C1 segment of cervical spinal cord (tissue), 14 donors: ENCODE data around the gene LIG3.
"Not testable (repeated sequence)": the region's sequence is repeated elsewhere in the genome, so short reads cannot be mapped to it uniquely, and the experiment has no call there.

Experiments used
- DNase-seq, 14 donors: peaks; one replicate each; lab custom pipeline; 2025; lab: John Stamatoyannopoulos, UW

LIG3 gene

DNA sequence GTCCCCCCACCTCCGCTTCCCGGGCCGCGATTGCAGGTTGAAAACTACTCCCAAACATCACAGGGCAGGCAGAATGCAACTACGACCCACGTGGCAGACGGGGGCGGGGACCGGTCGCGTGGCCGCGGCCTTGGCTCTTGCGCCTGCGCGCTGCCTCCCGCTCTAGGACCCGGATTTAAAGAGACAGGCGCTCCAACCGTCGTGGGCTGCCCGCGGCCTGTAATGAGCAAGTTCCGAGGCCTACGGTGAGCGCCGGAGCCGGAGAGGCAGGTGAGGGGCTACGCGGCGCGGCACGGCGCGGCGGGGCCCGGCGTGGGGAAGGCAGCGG is at the start of gene LIG3:
Gene LIG3 (plus strand): TSS at position 160 of the 328 bp plus-strand sequence. CDS start 2,494 bp downstream, outside the sequence.
- peak; percentile 61 to 96 (median 90) for DNase-seq

DNA sequence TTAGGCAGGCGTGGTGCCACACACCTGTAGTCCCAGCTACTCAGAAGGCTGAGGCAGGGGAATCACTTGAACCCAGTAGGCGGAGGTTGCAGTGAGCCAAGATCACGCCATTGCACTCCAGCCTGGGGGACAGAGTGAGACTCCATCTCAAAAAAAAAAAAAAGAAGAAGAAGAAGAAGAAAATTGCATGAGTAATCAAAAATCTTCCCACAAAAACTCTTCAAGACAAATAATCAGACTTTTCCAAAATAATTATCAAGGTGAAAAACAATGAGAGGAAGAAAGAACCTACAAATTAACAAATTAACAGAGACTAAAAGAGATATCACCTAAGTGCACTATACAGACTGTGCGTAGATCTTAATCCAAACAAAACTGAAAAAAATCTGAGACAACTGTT is 29.5 kb upstream of the LIG3 start:
- DNase-seq = not testable (repeated sequence)

DNA sequence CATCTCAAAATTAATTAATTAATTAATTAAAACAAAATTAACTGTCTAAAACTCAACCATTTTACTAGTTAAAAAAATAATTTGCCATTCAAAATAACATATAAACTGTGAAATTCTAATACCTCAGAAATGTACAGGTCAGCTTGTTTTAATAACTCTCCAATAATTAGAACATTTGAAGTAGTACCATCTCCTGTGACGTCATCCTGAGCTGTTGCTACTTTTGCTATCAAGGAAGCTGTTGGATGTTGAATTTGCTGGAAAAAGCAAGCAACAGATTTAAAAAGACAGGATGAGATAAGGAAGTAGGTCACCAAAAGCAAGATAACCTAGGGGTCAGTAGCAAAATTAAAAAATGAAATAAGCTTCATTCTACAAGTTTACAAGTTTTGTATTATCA is 21.9 kb upstream of the LIG3 start:
- no peak for DNase-seq

DNA sequence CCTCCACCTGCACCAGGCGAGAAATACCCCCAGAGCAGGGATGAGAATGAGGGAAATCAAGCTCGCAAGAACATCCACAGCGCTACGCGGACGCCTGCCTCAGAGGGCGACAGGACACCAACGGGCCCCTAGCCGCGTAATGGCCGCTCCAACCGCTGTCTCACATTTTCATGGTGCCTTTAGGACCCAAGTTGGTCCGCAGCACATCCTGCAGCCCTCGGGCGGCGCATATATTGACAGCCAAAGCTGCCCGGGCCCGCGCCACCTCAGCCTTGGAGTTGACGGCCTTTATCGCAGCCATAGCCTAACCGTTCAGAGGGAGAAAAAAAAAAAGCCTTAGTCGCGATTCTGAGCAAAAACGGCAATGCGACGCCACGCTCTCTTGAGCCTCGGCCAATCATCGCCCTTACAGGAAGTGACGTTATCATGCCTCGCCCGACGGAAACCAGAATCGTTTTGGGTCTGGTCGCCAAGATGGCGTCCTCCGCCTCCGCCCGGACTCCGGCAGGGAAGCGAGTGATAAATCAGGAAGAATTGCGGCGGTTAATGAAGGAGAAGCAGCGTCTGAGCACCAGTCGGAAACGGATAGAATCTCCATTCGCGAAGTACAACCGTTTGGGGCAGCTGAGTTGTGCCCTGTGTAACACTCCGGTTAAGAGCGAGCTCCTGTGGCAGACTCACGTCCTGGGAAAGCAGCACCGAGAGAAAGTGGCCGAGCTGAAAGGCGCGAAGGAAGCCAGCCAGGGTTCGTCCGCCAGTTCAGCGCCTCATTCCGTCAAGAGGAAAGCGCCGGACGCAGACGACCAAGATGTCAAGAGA is 19.0 kb upstream of the LIG3 start, which contains the start of the genes CCT6B and ZNF830:
Gene CCT6B (minus strand): TSS at position 368 of the 819 bp plus-strand sequence. CDS start 67 bp downstream, at position 301.
Gene ZNF830 (plus strand): TSS at position 448 of the 819 bp plus-strand sequence. CDS start 27 bp downstream, at position 475.
- DNase-seq = peak; percentile 44 to 93 (median 86)

DNA sequence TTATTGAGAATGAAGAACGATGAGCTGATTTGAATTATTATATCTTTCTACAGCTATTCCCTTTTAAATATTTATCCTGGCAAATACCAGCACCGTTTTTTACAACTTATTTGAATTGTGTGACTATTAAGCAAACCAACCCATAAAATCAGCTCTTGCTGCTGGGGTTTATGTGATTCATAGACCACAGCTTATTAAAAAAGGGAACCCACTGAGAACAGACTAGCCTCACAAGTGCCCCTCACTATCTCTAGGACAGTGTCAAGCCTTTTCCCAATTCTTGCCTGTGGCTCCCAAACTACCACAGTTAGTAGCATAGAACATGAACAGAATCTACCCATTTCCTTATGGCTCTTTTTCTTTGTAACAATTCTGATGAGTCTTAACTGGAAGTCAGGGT is 6.1 kb upstream of the LIG3 start:
- DNase-seq = no peak

DNA sequence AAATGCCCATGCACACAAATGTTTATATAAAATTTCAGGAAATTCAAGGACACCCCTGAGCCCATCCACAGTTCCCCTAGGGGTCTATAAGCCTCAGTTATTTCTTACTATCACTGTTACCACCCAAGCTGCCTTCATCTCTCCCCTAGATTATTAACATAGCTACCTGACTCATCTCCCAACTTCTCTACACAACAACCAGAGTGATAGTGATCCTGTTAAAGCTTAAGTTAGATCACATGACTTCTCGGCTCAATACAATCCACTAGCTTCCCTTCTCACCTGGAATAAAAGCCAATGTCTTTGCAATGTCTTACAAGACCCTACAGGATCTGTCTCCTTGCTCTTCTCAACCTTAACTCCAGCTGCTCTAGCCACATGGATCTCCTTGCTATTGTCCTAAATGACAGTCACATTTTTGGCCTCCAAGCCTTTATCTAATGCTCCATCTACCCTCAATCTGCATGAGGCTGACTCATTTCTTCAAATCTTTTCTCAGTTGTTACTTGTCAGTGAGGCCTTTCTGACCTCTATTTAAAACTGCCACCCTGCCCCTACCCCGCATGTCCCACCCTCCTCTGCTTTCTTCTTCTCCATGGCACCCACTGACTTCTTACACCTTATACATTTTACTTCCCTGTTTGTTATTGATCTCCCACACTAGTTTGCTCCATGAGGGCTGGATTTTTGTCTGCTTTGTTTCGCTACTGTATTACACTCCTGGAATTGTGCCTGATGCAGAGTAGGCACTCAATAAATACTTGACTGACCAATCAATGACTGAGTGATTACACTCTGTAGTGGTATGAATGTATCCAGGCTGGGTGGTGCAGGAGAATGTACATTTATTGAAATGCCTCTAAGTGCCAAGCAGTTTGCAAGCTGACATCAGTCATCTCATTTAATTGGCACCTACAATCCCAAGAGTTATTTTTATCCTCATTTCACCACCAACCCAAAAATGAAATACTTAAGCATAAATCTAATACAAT is 5.2 kb upstream of the LIG3 start:
- DNase-seq = no peak

DNA sequence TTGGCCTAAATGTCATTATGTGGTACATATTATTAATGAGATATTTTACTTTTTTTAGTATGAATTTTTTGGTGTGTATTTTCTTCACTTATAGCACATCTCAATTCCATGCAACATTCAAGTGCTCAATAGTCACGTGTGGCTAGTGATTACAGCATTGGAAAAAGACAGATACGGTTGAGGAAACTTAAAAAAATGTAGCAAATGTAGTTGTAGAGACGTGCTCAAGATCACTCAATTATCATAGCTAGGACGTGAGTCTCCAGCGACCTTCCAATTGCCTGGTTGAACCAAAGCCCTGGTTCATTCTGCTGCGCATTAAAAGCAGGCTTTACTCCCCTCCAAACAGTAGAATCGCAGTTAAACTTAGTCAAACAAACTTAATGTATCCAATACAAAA is 1.2 kb upstream of the LIG3 start:
- DNase-seq = no peak

DNA sequence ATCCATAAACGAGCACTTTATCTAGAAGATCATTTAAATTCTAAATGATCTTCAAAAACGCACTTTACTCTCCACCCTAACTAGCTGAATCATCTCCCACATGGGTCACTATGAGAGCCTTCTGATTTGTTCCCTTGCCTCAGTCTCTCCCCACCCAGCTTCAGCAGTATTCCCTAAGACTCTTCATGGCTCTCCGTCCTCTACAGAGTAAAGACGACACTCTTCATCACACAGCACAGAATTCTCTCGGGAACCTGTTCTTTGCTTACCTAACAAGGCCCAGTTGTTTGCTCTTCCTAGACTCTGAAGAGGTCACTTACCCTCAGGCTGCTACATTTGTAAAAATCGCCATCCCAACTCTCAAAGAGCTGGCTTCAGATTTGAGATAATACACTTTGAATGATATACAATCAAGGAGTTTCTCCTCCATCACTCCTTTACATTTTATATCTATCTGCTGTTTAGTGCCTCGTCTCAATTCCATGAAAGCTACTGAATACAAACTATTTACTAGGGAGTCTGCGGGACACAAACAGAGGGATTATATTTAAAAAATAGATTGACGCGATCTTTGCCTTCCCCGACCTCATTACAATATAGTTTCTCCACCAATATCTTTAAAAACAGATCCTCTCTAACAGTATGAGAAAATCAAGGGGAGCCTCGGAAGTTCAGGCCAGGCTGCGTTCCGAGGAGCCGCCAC is 511 bp upstream of the LIG3 start:
- no peak for DNase-seq

DNA sequence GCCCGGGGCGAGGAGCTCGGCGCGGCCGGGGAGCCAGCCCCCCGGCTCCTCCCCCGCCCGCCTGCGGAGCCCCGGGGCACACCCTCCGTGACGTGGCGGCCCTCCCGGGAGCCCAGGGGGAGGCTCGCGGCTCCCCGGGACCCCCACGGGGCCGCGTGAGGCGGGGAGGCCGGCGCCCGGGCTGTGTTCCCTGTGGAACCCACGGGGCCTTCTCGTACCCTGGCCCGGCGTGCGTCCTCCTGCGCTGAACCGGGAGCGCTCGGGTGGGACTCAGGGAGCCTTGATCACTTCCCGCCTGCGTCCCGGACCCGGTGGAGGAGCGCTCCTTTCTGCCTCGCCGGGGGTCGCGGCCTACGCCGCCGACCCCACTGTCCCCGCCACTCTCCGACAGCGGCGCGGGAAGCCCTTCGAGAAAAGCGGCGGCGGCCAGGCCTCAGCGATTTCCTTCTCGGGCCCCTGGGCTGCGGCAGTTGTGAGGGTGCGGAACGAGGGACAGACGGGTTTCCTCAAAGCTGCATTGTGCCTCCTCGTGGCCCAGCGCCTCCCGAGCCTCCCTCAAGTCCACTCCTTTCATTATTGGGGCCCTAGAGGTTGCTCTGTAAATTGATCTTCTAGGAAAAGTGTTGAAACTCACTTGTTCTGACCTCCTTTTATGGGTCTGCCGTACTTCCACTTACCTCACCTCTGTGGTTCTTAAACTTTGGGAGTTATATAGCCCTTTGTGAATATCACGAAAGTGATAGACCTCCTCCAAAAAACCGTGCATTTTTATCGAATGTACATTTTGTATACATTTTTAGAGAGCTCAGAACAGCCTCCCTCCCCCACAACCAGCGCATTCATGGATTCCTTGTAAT is 597 bp downstream of the LIG3 start:
- peak in 11 of 14 donors; percentile 56 to 96 (median 68) for DNase-seq

DNA sequence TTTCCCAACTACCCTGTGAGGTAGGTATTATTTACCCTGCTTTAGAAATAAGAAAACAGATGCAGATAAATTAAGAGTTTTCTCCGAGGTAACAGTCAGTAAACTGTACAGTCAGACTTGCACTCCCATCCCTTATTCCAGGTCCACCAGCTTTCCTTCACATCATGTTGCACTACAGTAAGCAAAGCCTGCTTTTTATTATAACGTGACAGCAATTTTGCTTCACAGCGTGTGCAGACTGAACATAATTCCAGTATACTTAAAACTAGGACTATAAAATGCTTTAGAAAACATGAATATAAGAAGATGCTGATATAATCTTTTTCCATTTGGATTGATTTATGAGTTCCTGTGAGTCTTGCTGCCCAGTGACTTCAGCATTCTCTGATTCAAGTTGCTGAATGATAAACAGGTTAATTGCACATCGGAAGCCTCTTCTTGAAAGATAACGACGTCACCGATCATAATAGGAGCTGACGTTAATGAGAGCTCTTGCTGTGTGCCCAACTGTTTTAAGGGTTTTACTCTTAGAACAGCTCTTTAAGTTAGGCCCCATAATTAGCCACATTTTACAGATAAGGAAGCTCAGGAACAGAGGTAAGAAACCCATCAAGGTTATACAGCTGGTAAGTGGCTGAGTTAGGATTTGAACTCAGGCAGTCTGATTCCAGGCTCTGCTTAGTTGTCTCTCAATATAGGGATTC is 1.4 kb downstream of the LIG3 start:
- no peak for DNase-seq

DNA sequence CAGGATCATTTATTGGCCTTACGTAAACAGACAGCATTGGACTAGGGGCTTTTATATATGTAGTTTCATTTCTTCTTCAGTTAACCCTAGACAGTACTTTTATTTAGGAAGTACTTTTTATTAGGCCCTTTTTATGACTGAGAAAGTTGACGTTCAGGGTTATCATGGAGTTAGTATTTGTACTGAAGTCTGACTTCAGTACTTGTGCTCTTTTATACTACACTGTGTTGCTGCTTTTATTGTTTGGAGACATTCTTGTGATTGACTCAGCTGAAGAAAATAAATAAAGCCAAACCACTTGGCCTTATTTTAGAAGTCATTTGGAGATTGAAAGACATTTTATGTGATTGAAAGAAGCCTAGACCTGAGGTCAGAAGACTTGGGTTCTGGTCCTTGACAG is 6.9 kb downstream of the LIG3 start:
- no peak for DNase-seq

DNA sequence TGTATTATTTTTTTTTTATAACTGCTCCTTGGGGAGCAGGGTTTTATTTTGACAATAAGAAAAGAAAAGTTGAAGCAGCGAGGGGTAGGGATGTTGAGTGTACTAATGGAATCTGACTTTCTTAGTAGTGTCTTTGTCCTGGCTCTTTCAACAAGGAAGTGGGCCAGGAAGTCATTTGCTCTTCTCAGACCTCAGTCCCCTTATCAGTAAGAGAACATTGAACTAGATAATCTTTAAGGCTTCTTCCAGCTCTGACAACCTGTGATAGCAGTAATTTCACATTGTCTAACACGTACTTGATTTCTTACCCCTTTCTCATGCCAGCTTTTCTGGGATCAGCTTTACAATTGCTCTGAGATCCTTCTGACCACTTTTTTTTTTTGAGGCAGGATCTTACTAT is 8.3 kb downstream of the LIG3 start:
- no peak for DNase-seq

DNA sequence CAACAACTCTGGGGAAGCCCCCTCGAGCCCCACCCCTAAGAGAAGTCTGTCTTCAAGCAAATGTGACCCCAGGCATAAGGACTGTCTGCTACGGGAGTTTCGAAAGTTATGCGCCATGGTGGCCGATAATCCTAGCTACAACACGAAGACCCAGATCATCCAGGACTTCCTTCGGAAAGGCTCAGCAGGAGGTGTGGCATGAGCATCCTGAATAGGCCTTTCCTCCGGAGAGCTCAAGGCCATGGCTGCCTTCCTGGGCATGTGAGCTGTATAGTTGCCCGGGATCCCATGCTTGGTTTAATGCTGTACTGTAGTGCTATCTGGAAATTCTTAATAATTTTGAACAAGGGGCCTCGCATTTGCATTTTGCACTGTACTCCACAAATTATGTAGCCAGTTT is 9.2 kb downstream of the LIG3 start:
- DNase-seq = no peak

DNA sequence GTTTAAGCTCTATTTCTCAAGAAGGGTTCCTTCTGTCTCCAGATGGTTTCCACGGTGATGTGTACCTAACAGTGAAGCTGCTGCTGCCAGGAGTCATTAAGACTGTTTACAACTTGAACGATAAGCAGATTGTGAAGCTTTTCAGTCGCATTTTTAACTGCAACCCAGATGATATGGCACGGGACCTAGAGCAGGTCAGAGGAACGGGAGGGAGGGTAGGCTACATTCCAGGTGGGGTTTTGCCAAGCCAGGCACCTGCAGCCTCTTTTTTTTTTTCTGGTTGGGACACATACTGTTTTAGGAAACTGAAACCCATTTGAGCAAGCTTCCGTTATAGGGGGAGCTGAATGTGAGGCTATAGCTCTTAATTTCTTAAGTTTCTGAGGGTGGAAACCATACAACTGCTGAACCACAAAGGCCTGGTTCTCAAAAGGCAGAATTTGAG is 10.6 kb downstream of the LIG3 start:
- DNase-seq = no peak

DNA sequence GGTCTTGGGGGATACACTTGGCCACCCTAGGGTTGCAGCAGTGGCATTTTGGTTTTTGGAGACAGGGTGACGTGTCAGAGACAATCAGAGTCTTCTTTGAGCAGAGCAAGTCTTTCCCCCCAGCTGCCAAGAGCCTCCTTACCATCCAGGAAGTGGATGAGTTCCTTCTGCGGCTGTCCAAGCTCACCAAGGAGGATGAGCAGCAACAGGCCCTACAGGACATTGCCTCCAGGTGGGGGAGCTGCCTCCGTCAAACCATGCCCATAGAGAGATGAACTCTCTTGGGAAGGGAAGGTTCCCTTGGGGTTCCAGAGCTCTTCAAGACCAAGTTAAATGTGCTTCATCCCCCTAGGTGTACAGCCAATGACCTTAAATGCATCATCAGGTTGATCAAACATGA is 11.3 kb downstream of the LIG3 start:
- DNase-seq = no peak

DNA sequence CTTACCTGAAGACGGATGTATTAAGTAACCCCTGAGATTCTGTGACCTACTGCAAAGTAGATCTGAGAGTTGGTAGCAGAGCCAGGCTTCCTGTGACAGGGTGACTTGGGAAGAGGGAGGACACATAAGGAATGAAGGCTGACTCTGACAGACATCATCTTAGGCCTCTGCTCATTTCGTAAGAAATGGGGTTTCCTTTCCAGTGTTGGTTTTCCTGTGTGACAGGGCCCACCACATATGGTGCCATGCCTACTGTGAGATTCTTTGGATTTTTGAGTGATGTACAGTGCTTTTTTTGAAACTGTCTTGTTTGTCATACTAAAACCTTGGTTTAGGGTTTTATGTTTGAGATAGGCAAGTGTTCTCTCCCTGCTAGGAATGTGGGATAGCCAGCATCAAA is 12.7 kb downstream of the LIG3 start:
- DNase-seq = no peak

DNA sequence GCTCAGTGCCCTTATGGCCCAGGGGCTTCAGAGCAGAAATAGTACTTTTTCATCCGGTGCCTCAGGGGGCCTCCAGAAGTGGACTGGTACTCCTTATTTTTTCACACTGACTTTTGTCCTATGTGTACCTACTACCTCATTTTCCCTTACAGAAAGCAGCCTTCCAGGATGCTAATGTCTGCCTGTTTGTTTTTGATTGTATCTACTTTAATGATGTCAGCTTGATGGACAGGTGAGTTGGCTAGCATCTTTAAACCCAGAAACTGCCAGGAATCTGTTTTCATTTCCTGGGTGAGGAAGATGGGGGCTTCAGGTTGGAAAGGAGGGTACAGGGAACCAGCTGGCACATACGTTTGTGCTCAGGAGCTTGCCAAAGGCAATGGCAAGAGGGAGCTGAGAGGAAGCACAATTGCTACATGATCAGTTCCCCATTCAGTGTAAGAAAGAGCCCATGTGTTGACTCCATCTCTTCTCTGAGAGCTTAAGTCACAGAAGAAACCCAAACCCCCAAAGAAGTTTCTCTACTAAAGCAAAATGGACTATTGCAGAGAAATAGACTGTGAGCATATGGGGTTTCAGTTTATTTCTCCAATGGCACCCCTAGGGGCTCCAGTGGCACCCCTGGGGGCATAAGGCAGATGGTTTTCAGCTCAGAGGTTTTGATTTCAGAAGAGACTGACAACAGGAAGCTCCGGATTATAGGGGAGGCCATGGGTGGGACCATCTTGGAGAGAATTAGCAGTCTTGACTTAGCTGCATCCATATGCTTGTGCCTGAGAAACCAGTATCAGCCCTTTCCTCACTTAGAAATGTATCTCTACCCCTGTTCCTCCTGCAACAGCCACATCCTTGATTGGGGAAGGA is 16.3 kb downstream of the LIG3 start:
- DNase-seq = no peak

DNA sequence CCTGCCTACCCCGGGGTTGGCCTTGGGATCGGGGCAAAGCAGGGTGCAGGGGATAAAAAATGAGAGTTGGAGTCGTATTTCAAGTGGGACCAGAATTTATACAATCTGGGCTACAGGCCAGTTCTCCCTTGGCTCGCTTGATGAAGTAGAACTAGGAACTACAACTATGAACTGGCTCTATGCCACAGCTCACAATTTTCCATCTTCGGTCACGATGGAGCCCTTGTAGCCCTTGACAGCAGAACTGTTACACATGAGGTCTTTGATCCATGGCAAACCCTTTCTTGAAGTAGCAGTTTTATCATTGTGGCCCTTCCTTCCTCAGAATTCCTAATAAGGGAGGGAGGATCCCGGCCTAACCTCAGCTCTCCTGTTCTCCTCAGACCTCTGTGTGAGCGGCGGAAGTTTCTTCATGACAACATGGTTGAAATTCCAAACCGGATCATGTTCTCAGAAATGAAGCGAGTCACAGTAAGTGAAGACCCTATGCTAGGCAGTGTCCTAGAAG is 17.1 kb downstream of the LIG3 start:
- DNase-seq = no peak

DNA sequence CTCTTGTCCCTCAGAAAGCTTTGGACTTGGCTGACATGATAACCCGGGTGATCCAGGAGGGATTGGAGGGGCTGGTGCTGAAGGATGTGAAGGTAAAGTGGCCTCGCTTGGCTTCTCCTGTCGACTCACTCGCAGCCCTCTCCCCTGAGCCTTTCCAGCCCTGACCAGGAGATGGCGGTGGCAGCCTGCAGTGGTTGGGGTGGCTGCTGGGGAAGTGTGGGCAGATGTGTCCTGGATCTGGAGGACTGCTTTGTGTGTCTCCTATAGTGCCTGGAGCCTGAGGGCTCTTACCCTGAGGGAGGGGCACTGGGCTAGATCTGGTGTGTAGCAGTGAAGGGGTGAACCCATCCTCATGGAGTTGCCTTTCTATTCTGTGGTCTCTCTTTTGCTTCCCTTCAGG is 17.9 kb downstream of the LIG3 start:
- peak in 11 of 14 donors; percentile 35 to 78 (median 69) for DNase-seq
